Activated CD4-positive, alpha-beta memory T cell treated with anti-CD3 and anti-CD28 coated beads for 36 hours (primary cell): Measurements from ENCODE around the gene AP4S1. TPM values are rescaled to one million over a fixed set of nuclear protein-coding genes. Genes with fewer than 3 reads are reported as not detected.
A peak's percentile ranks its signal among the peaks of the same experiment; 100 is the strongest.
"Not testable (repeated sequence)": the region's sequence is repeated elsewhere in the genome, so short reads cannot be mapped to it uniquely, and the experiment has no call there.

Experiments used
- CTCF ChIA-PET: fragments of 350-600 bp; sonication (Branson Sonifier 250); formaldehyde crosslinking; loops from one replicate; lab custom pipeline; 2021; ENCODE audit warnings: antibody characterized with exemption, inconsistent platforms; lab: Charles Lee
- POLR2A ChIA-PET: fragments of 350-600 bp; sonication (Branson Sonifier 250); formaldehyde crosslinking; loops from one replicate; lab custom pipeline; 2021; ENCODE audit warnings: antibody characterized with exemption; lab: Charles Lee
- DNase-seq: peaks from one replicate; pipeline ENCODE4 v3.0.0-alpha.2; 2020
- H3K27ac Mint-ChIP-seq: one replicate; pipeline ENCODE4 v1.8.0; 2021; ENCODE audit warnings: mixed read lengths
- H3K27me3 Mint-ChIP-seq: one replicate; pipeline ENCODE4 v1.8.0; 2021; ENCODE audit warnings: mixed read lengths
- H3K36me3 Mint-ChIP-seq: one replicate; pipeline ENCODE4 v1.8.0; 2021; ENCODE audit warnings: mixed read lengths
- H3K4me1 Mint-ChIP-seq: one replicate; pipeline ENCODE4 v1.8.0; 2021; ENCODE audit warnings: low read depth, mixed read lengths
- H3K4me3 Mint-ChIP-seq: one replicate; pipeline ENCODE4 v1.8.0; 2021; ENCODE audit warnings: mild to moderate bottlenecking, mixed read lengths
- H3K9me3 Mint-ChIP-seq: one replicate; pipeline ENCODE4 v1.8.0; 2021; ENCODE audit warnings: mixed read lengths
- intact Hi-C: fragments of 100-400 bp; cut with micrococcal nuclease; formaldehyde crosslinking; loops from one replicate; pipeline ENCODE4 v1.15.1; 2023
- total RNA-seq, 2 experiments: library from RNA; stranded (reverse); gene quantifications; one replicate each; pipeline ENCODE4 v1.2.3, GENCODE V29; 2021

The AP4S1 gene
- total RNA-seq, 2 experiments from 2014 or later: 3.9 to 5.9 TPM

DNA sequence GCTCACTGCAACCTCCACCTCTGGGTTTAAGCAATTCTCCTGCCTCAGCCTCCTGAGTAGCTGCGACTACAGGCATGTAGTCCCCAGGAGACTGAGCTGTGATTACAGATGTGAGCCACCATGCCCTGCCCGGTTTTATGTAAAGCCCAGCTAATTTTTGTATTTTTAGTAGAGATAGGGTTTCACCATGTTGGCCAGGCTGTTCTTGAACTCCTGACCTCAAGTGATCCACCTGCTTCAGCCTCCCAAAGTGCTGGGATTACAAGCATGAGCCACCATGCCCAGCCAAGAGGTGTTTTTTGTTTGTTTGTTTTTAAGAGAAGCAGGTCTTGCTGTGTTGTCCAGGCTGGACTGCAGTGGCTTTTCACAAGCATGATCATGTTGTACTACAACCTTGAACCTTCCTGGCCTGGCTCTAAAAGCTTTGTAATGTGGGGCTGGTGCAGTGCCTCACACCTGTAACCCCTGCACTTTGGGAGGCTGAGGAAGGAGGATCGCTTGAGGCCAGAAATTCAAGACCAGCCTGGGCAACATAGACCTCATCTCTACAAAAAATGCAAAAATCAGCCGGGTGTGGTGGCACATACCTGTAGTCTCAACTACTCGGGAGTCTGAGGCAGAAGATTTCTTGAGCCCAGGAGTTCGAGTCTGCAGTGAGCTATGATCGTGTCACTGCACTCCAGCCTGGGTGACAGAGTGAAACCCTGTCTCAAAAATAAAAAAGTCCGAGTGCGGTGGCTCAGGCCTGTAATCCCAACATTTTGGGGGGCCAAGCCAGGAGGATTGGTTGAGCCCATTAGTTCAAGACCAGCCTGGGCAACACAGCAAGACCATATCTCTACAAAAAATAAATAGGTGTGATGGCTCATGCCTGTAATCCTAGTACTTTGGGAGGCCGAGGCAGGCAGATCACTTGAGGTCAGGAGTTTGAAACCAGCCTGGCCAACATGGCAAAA is 68.7 kb downstream of the AP4S1 start:
- H3K27me3 Mint-ChIP-seq, H3K4me3 Mint-ChIP-seq, H3K27ac Mint-ChIP-seq, DNase-seq, CTCF ChIA-PET, H3K36me3 Mint-ChIP-seq, intact Hi-C loops, H3K9me3 Mint-ChIP-seq, H3K4me1 Mint-ChIP-seq, POLR2A ChIA-PET: not testable (repeated sequence)

DNA sequence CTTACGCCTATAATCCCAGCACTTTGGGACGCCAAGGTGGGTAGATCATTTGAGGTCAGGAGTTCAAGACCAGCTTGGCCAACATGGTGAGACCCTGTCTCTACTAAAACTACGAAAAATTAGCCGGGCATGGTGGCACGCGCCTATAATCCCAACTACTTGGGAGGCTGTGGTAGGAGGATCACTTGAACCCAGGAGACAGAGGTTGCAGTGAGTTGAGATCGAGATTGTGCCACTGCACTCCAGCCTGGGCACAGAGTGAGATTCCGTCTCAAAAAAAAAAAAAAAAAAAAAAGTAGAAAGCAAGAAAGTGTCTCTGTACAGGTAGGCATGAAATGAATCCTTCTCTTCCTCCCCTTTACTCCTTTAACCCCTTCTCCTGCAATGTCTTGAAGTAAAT is 70.4 kb downstream of the AP4S1 start:
- POLR2A ChIA-PET: not testable (repeated sequence)

DNA sequence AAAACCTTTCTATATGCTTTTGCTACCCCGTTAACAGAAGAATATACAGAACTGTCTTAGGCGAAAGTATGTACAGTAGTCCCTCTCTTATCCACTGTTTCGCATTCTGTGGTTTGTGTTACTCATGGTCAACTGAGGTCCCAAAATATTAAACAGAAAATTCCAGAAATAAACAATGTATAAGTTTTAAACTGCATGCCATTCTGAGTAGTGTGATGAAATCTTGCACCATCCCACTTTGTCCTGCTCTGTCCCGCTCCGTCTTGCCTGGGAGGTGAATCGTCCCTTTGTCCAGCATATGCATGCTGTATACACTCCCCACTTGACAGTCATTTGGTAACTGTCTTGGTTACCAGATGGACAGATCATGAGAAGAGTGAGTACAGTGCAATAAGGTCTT is 70.8 kb downstream of the AP4S1 start:
- no peak overlapping the region for H3K4me3 Mint-ChIP-seq
- H3K27me3 Mint-ChIP-seq: no peaks in the 10 kb centered on the region
- intact Hi-C loops: no loop called here
- peaks cover 8% of the 10 kb centered on the region for H3K36me3 Mint-ChIP-seq
- no peaks in the 10 kb centered on the region for H3K9me3 Mint-ChIP-seq
- H3K4me1 Mint-ChIP-seq: no peaks in the 10 kb centered on the region
- no peak overlapping the region for H3K27ac Mint-ChIP-seq
- CTCF ChIA-PET: no interaction called here
- no peak for DNase-seq
- POLR2A ChIA-PET: no interaction called here

More for the DNA sequence above, 70.4 kb downstream of the AP4S1 start:
- H3K27me3 Mint-ChIP-seq, H3K4me3 Mint-ChIP-seq, CTCF ChIA-PET, DNase-seq, H3K9me3 Mint-ChIP-seq, H3K4me1 Mint-ChIP-seq, intact Hi-C loops, H3K36me3 Mint-ChIP-seq, H3K27ac Mint-ChIP-seq: not testable (repeated sequence)

DNA sequence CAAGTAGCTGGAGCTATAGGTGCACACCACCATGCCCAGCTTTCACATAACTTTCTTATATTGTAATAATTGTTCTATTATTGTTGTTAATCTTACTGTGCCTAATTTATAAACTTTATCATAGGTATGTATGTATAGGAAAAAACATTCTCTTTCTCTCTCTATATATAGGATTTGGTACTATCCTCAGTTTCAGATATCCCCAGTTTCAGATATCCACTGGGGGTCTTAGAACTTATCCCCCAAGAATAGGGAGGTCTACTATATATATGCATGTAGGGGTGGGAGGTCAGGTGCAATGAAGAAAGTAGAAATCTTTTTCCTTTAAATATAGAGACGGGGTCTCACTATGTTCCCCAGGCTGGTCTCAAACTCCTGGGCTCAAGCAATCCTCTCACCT is 71.6 kb downstream of the AP4S1 start:
- Mint-ChIP-seq H3K9me3 (no peaks in the 10 kb centered on the region), H3K27ac (no peak overlapping the region), H3K4me1 (no peaks in the 10 kb centered on the region), H3K36me3 (peaks cover 14% of the 10 kb centered on the region), H3K27me3 (no peaks in the 10 kb centered on the region), H3K4me3 (no peak overlapping the region)
- DNase-seq: no peak
- intact Hi-C loops: no loop called here
- ChIA-PET POLR2A (no interaction called here), CTCF (no interaction called here)

DNA sequence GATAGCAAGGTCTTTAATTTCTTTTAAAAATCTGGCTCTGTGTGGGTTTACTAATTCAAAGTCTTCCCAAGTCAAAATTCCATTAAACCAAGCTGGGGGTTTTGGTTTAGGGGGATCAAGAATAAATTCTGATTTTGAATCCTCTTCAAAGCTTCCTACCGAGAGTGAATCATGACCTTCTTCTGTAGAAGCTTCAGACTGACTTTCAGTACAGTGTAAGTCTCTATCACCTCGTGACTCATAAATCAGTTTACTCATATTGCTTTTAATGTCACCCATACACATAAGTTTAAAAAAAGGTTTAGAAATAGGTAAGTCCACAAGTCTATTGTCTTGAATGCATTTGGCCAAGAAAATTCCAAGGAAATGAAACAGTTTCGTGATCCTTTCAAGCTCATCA is 81.3 kb downstream of the AP4S1 start:
- Mint-ChIP-seq H3K4me1 (peaks cover 8% of the 10 kb centered on the region), H3K27me3 (no peaks in the 10 kb centered on the region), H3K27ac (no peak overlapping the region), H3K9me3 (no peaks in the 10 kb centered on the region), H3K36me3 (peaks cover 61% of the 10 kb centered on the region), H3K4me3 (no peak overlapping the region)
- CTCF ChIA-PET: interaction anchor here (1.3 kb wide), 1 partner anchor 24 kb away, joined by 3 read pairs; no protein-coding TSS in a partner anchor
- intact Hi-C loops: no loop called here
- POLR2A ChIA-PET: interaction anchor here (1.0 kb wide), 1 partner anchor 21 kb away, joined by 4 read pairs; no protein-coding TSS in a partner anchor
- DNase-seq: no peak

DNA sequence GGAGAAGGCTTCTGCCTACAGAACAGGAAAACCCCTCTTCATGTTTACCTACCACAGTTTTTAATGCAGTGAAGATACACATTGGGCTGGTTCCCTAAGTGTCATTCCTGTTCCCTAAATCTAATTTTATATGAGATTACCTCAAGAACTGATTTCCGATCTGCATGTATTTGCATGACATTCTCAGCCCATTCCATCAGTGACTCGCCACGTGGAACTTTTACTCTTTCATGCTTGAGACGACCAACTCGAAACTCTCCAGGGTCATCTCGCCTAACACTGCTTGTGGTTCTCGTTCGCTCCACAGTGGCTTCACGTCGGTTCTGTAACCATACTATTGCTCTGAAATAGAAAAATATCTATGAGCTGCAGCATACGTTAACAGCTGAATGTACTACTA is 83.8 kb downstream of the AP4S1 start:
- ChIA-PET CTCF (no interaction called here), POLR2A (no interaction called here)
- Mint-ChIP-seq H3K36me3 (peaks cover 55% of the 10 kb centered on the region), H3K27me3 (no peaks in the 10 kb centered on the region), H3K9me3 (no peaks in the 10 kb centered on the region), H3K4me1 (peaks cover 8% of the 10 kb centered on the region), H3K4me3 (no peak overlapping the region), H3K27ac (no peak overlapping the region)
- DNase-seq: no peak
- intact Hi-C loops: no loop called here

DNA sequence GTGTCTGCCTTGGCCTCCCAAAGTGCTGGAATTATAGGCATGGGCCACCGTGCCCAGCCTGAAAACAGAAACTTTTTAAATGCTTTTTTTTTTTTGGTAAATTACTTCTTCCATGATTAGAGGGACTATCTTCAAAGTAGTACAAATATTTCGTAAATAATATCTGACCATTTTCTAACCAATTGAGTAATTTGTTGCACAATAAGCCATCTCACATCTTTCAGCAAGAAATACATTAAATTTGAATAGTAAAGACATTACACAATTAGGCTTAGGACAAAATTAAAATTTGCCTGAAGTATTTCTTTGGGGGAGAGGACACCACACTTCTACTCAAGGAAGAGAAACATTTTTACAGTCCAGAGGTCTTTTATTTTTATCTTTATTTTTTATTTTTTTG is 85.4 kb downstream of the AP4S1 start:
- ChIA-PET CTCF (no interaction called here), POLR2A (no interaction called here)
- Mint-ChIP-seq H3K27ac (no peak overlapping the region), H3K27me3 (no peaks in the 10 kb centered on the region), H3K4me3 (no peak overlapping the region), H3K9me3 (no peaks in the 10 kb centered on the region), H3K4me1 (peaks cover 8% of the 10 kb centered on the region), H3K36me3 (peaks cover 49% of the 10 kb centered on the region)
- intact Hi-C loops: no loop called here
- no peak for DNase-seq

DNA sequence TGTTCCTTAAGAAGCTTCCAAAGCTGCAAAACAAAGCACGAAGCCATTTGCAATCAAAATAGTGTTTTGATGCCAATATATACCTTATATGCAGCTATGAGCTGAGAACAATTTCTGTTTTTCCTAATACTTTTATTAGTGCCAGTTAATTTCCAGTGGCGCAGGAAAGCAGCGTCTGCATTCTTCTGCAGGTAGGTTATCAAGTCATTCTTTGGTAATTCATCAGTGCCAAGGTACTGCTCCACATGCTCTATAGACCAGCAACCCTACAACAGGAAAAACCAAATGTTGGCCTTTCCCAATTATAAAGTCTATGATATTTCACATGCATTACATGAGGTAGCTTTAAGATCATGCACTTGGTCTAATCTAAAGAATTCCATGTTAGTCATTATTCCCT is 88.3 kb downstream of the AP4S1 start:
- POLR2A ChIA-PET: no interaction called here
- intact Hi-C loops: no loop called here
- no peak for DNase-seq
- no peaks in the 10 kb centered on the region for H3K27me3 Mint-ChIP-seq
- no peaks in the 10 kb centered on the region for H3K9me3 Mint-ChIP-seq
- no peaks in the 10 kb centered on the region for H3K4me1 Mint-ChIP-seq
- peaks cover 49% of the 10 kb centered on the region for H3K36me3 Mint-ChIP-seq
- no peak overlapping the region for H3K4me3 Mint-ChIP-seq
- no peak overlapping the region for H3K27ac Mint-ChIP-seq
- CTCF ChIA-PET: no interaction called here

DNA sequence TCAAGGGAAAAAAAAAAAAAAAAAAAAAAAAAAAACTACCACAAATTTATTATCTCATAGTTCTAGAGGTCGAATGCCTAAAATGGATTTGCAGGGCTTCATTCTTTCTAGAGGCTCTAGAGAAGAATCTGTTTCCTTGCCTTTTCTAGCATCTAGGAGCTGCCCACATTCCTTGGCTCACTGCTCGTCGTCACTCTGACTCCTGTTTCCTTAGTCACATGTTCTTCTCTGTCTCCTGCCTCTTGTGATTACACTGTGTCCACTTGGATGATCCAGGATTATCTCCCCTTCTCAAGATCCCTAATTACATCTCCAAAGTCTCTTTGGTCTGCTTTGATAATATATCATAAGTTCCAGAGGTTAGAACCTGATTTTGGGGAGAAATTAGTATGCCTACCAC is 93.4 kb downstream of the AP4S1 start:
- CTCF ChIA-PET: no interaction called here
- H3K4me1 Mint-ChIP-seq: peaks cover 4% of the 10 kb centered on the region
- H3K9me3 Mint-ChIP-seq: no peaks in the 10 kb centered on the region
- no peak overlapping the region for H3K27ac Mint-ChIP-seq
- peaks cover 48% of the 10 kb centered on the region for H3K36me3 Mint-ChIP-seq
- no peak overlapping the region for H3K4me3 Mint-ChIP-seq
- intact Hi-C loops: no loop called here
- no peaks in the 10 kb centered on the region for H3K27me3 Mint-ChIP-seq
- POLR2A ChIA-PET: no interaction called here
- DNase-seq: no peak

DNA sequence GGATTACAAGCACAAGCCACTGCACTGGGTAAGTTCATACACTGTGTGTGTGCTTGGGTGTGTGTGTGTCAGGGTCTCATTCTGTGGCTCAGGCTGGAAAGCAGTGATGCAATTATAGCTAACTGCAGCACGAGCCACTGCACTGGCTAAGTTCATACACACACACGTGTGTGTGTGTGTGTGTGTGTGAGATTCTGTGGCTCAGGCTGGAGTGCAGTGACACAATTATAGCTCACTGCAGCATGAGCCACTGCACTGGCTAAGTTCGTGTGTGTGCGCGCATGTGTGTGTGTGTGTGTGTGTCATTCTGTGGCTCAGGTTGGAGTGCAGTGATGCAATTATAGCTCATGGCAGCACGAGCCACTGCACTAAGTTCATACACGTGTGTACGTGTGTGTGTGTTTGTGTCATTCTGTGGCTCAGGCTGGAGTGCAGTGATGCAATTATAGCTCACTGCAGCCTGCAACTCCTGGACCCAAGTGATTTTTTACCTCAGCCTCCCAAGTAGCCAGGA is 96.7 kb downstream of the AP4S1 start:
- H3K27me3 Mint-ChIP-seq: no peaks in the 10 kb centered on the region
- intact Hi-C loops: loop anchor here (10.0 kb wide), 1 partner anchor 233 kb away; no protein-coding TSS in a partner anchor
- no peak for DNase-seq
- H3K9me3 Mint-ChIP-seq: no peaks in the 10 kb centered on the region
- peaks cover 16% of the 10 kb centered on the region for H3K4me1 Mint-ChIP-seq
- H3K36me3 Mint-ChIP-seq: peaks cover 47% of the 10 kb centered on the region
- ChIA-PET CTCF (no interaction called here), POLR2A (no interaction called here)
- no peak overlapping the region for H3K4me3 Mint-ChIP-seq
- H3K27ac Mint-ChIP-seq: no peak overlapping the region

DNA sequence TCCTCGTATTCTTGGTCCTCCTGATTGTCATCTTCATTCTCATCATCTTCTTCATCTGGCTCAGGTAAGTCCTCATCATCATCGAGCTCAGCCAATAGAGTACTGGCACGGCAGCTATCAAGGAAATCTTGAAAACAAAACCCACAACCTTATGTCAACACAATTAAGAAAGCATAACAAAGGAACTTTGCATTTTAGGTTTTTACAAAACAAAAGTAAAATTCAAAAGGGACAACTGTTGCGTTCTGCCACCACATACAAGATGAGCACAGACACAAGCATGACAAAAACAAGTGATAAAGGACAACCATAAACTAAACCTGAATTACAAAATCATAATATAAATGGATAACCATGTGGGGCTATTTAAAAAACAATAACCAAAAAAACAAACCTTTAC is 97.5 kb downstream of the AP4S1 start:
- H3K27ac Mint-ChIP-seq: no peak overlapping the region
- H3K4me3 Mint-ChIP-seq: no peak overlapping the region
- POLR2A ChIA-PET: no interaction called here
- H3K9me3 Mint-ChIP-seq: no peaks in the 10 kb centered on the region
- H3K27me3 Mint-ChIP-seq: no peaks in the 10 kb centered on the region
- CTCF ChIA-PET: no interaction called here
- DNase-seq: no peak
- H3K4me1 Mint-ChIP-seq: peaks cover 21% of the 10 kb centered on the region
- intact Hi-C loops: loop anchor here (10.0 kb wide), 1 partner anchor 232 kb away; no protein-coding TSS in a partner anchor
- peaks cover 45% of the 10 kb centered on the region for H3K36me3 Mint-ChIP-seq

DNA sequence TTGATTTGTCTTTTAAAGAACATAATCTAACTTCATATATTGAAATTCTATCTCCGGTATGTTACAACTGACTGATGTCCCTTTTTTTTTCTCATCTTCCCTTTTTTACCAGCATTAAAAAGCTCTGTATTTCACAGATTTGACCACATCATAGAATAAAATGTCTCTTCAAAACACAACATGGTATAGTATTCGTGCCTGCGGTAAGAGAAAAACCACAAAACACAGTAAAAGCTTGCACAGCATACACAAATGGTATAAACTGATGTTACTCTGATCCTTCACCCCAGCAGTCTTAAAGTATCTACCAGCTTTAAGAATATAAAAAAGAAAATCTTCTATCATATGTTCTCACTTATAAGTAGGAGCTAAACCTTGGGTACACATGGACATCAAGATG is 98.7 kb downstream of the AP4S1 start:
- peaks cover 32% of the 10 kb centered on the region for H3K4me1 Mint-ChIP-seq
- POLR2A ChIA-PET: interaction anchor here (1.1 kb wide), 1 partner anchor 84 kb away, joined by 5 read pairs; the partner anchor contains the start of gene HECTD1
- intact Hi-C loops: loop anchor here (10.0 kb wide), 1 partner anchor 231 kb away; no protein-coding TSS in a partner anchor
- H3K27me3 Mint-ChIP-seq: no peaks in the 10 kb centered on the region
- H3K36me3 Mint-ChIP-seq: peaks cover 53% of the 10 kb centered on the region
- H3K27ac Mint-ChIP-seq: peak overlapping the region; percentile 21
- H3K4me3 Mint-ChIP-seq: no peak overlapping the region
- H3K9me3 Mint-ChIP-seq: no peaks in the 10 kb centered on the region
- CTCF ChIA-PET: interaction anchor here (0.9 kb wide), 1 partner anchor 84 kb away, joined by 4 read pairs; the partner anchor contains the start of gene HECTD1
- no peak for DNase-seq
